Glutamatergic neuron (in vitro differentiated cells): ENCODE data around the gene PMS1. TPM values are rescaled to one million over a fixed set of nuclear protein-coding genes. Genes with fewer than 3 reads are reported as not detected.

Experiments
- DNase-seq: peaks from one replicate; pipeline ENCODE4 v3.0.0; 2022
- H3K27ac Mint-ChIP-seq: one replicate; pipeline ENCODE4 v1.8.0; 2020; ENCODE audit warnings: mild to moderate bottlenecking, mixed read lengths, inconsistent platforms; ENCODE audit not compliant: unreplicated experiment
- H3K27me3 Mint-ChIP-seq: one replicate; pipeline ENCODE4 v1.8.0; 2020; ENCODE audit warnings: mild to moderate bottlenecking, moderate library complexity, mixed read lengths, inconsistent platforms; ENCODE audit not compliant: unreplicated experiment
- H3K36me3 Mint-ChIP-seq: one replicate; pipeline ENCODE4 v1.8.0; 2020; ENCODE audit warnings: mild to moderate bottlenecking, mixed read lengths, inconsistent platforms; ENCODE audit not compliant: unreplicated experiment
- H3K4me1 Mint-ChIP-seq: one replicate; pipeline ENCODE4 v1.8.0; 2020; ENCODE audit warnings: mild to moderate bottlenecking, low read depth, mixed read lengths, inconsistent platforms; ENCODE audit not compliant: unreplicated experiment
- H3K4me3 Mint-ChIP-seq: one replicate; pipeline ENCODE4 v1.8.0; 2020; ENCODE audit warnings: mild to moderate bottlenecking, mixed read lengths, inconsistent platforms; ENCODE audit not compliant: unreplicated experiment
- H3K9me3 Mint-ChIP-seq: one replicate; pipeline ENCODE4 v1.8.0; 2020; ENCODE audit warnings: mild to moderate bottlenecking, moderate library complexity, mixed read lengths, inconsistent platforms; ENCODE audit not compliant: unreplicated experiment
- CTCF ChIP-seq: fragments of 200-600 bp; sonication (generic); IDR thresholded peaks from one replicate; pipeline ENCODE4 v1.5.0; 2021; ENCODE audit not compliant: partially characterized antibody, unreplicated experiment
- total RNA-seq: library from RNA; stranded (reverse); fragmentation: NEBNext Ultra II Directional; extraction: Animal tissue kit (Norgen Biotek cat#: 25700); gene quantifications from one replicate; pipeline ENCODE4 v1.2.1, GENCODE V29; 2021; ENCODE audit not compliant: unreplicated experiment

The PMS1 gene
- total RNA-seq, 1 donor from 2014 or later, result 45.0 TPM

GRCh38 chr2:189870381-189871085 is 86.3 kb downstream of the PMS1 start:
- DNase-seq, result no peak
- Mint-ChIP-seq H3K4me3 (no peak overlapping the region), H3K4me1 (no peaks in the 10 kb centered on the region), H3K9me3 (no peaks in the 10 kb centered on the region), H3K27me3 (no peaks in the 10 kb centered on the region), H3K36me3 (no peaks in the 10 kb centered on the region), H3K27ac (no peak overlapping the region)
- no peak for TF ChIP-seq CTCF

- Mint-ChIP-seq H3K27ac (no peak overlapping the region), H3K27me3 (no peaks in the 10 kb centered on the region)
- no peak for TF ChIP-seq CTCF
Measured at GRCh38 chr2:189873696-189874095, 89.4 kb downstream of the PMS1 start.

GRCh38 chr2:189874586-189875320 is 90.5 kb downstream of the PMS1 start:
- Mint-ChIP-seq H3K27ac (no peak overlapping the region), H3K36me3 (no peaks in the 10 kb centered on the region), H3K4me3 (no peak overlapping the region), H3K27me3 (no peaks in the 10 kb centered on the region), H3K9me3 (no peaks in the 10 kb centered on the region), H3K4me1 (no peaks in the 10 kb centered on the region)
- TF ChIP-seq CTCF, result no peak
- no peak for DNase-seq

More at GRCh38 chr2:189873696-189874095, 89.4 kb downstream of the PMS1 start:
- H3K36me3 Mint-ChIP-seq, result no peaks in the 10 kb centered on the region
- DNase-seq, result no peak
- no peak overlapping the region for H3K4me3 Mint-ChIP-seq
- H3K9me3 Mint-ChIP-seq, result no peaks in the 10 kb centered on the region
- no peaks in the 10 kb centered on the region for H3K4me1 Mint-ChIP-seq

- DNase-seq, result no peak
- Mint-ChIP-seq H3K27ac (no peak overlapping the region), H3K4me1 (peaks cover 2% of the 10 kb centered on the region), H3K4me3 (no peak overlapping the region), H3K27me3 (no peaks in the 10 kb centered on the region), H3K36me3 (no peaks in the 10 kb centered on the region), H3K9me3 (no peaks in the 10 kb centered on the region)
- no peak for TF ChIP-seq CTCF
Measured at GRCh38 chr2:189876271-189876670, 92.0 kb downstream of the PMS1 start.

GRCh38 chr2:189879716-189880081 is 95.4 kb downstream of the PMS1 start:
- H3K9me3 Mint-ChIP-seq, result no peaks in the 10 kb centered on the region
- H3K27ac Mint-ChIP-seq, result no peak overlapping the region
- no peak for DNase-seq
- no peak overlapping the region for H3K4me3 Mint-ChIP-seq
- no peaks in the 10 kb centered on the region for H3K27me3 Mint-ChIP-seq
- H3K4me1 Mint-ChIP-seq, result peaks cover 2% of the 10 kb centered on the region
- H3K36me3 Mint-ChIP-seq, result no peaks in the 10 kb centered on the region
- no peak for TF ChIP-seq CTCF
